Colonic mucosa (tissue), 4 donors: ENCODE results near the gene TEX11. TPM values are rescaled to one million over a fixed set of nuclear protein-coding genes. Genes with fewer than 3 reads are reported as not detected.

ENCODE experiments used
- DNase-seq: peaks from one replicate; pipeline ENCODE4 v3.0.0-alpha.2; 2020
- H3K27ac ChIP-seq: fragments of 200-600 bp; one replicate; pipeline ENCODE4 v1.8.0; 2021
- H3K27me3 ChIP-seq: fragments of 200-600 bp; one replicate; pipeline ENCODE4 v1.8.0; 2021
- H3K36me3 ChIP-seq: fragments of 200-600 bp; one replicate; pipeline ENCODE4 v1.8.0; 2021
- H3K4me1 ChIP-seq: fragments of 200-600 bp; one replicate; pipeline ENCODE4 v1.8.0; 2021; ENCODE audit warnings: mild to moderate bottlenecking
- H3K4me3 ChIP-seq: fragments of 200-600 bp; one replicate; pipeline ENCODE4 v1.8.0; 2021
- H3K9ac ChIP-seq, 2 donors: one replicate each; pipeline ENCODE4 v1.7.0; 2013; ENCODE audit warnings: control low read depth in 2 of 2, low read depth in 2 of 2, low read length in 2 of 2
- H3K9me3 ChIP-seq: fragments of 200-600 bp; one replicate; pipeline ENCODE4 v1.8.0; 2021
- intact Hi-C: fragments of 100-400 bp; cut with DNase I; formaldehyde crosslinking; loops from one replicate; pipeline ENCODE4 v1.14.1; 2022
- total RNA-seq, 2 donors: library from RNA; stranded (reverse); fragmentation: NEBNext Ultra II Directional in 1 of 2; extraction: Animal tissue kit (Norgen Biotek cat#: 25700) in 1 of 2; gene quantifications; one replicate each; pipeline ENCODE4 v1.2.1, GENCODE V29; 2021
- TF ChIP-seq, protein P1 (sequence below): fragments of 200-600 bp; IDR thresholded peaks from one replicate; pipeline ENCODE4 v1.8.0; 2022; ENCODE audit warnings: antibody characterized with exemption, mild to moderate bottlenecking
- donor health status: healthy.
- donor health status: DM: no; HTN: no; CAD: no.
- donor health status: DM: no; HTN: no; CAD: no.

The TEX11 gene
- total RNA-seq, 2 donors from 2014 or later: 0.94 to 1.0 TPM

DNA sequence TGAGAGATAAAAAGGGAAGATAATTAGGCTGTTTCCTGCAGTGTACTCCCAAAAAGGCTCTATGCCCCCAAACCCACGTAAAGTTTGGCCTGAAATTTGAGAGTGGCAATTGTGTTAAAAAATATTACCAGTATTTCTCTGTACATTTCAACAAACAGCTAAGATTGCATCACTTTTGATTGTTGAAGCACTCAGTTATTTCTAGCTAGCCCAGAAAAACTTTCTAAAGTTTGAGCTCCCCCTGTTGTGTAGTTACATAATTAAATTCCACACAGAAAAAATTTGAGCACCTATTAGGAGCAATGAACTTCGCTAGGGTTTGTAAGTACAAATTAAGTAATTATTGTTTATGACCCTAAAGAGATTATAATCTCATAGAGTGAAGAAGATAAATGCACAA is 354.4 kb downstream of the TEX11 start:
- TF ChIP-seq, protein P1, sequence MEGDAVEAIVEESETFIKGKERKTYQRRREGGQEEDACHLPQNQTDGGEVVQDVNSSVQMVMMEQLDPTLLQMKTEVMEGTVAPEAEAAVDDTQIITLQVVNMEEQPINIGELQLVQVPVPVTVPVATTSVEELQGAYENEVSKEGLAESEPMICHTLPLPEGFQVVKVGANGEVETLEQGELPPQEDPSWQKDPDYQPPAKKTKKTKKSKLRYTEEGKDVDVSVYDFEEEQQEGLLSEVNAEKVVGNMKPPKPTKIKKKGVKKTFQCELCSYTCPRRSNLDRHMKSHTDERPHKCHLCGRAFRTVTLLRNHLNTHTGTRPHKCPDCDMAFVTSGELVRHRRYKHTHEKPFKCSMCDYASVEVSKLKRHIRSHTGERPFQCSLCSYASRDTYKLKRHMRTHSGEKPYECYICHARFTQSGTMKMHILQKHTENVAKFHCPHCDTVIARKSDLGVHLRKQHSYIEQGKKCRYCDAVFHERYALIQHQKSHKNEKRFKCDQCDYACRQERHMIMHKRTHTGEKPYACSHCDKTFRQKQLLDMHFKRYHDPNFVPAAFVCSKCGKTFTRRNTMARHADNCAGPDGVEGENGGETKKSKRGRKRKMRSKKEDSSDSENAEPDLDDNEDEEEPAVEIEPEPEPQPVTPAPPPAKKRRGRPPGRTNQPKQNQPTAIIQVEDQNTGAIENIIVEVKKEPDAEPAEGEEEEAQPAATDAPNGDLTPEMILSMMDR: no peak
- H3K4me1 ChIP-seq: no peaks in the 10 kb centered on the region
- no peak for DNase-seq
- no peak overlapping the region for H3K27ac ChIP-seq
- H3K9ac ChIP-seq: no peak overlapping the region
- H3K9me3 ChIP-seq: no peaks in the 10 kb centered on the region
- no peaks in the 10 kb centered on the region for H3K36me3 ChIP-seq
- H3K4me3 ChIP-seq: no peak overlapping the region
- intact Hi-C loops: loop anchor here (5.0 kb wide), 1 partner anchor 102 kb away; no protein-coding TSS in a partner anchor
- no peaks in the 10 kb centered on the region for H3K27me3 ChIP-seq

GRCh38 chrX:70553516-70553915 is 355.0 kb downstream of the TEX11 start:
- H3K4me1 ChIP-seq: no peaks in the 10 kb centered on the region
- TF ChIP-seq, protein P1: no peak
- intact Hi-C loops: loop anchor here (5.0 kb wide), 1 partner anchor 101 kb away; no protein-coding TSS in a partner anchor
- H3K9me3 ChIP-seq: no peaks in the 10 kb centered on the region
- no peak overlapping the region for H3K9ac ChIP-seq
- no peak for DNase-seq
- H3K36me3 ChIP-seq: no peaks in the 10 kb centered on the region
- no peaks in the 10 kb centered on the region for H3K27me3 ChIP-seq
- no peak overlapping the region for H3K4me3 ChIP-seq
- no peak overlapping the region for H3K27ac ChIP-seq

GRCh38 chrX:70552130-70552704 is 356.3 kb downstream of the TEX11 start:
- Histone ChIP-seq H3K4me1 (no peaks in the 10 kb centered on the region), H3K9ac (no peak overlapping the region), H3K4me3 (no peak overlapping the region), H3K27ac (no peak overlapping the region), H3K9me3 (no peaks in the 10 kb centered on the region), H3K27me3 (no peaks in the 10 kb centered on the region), H3K36me3 (no peaks in the 10 kb centered on the region)
- intact Hi-C loops: loop anchor here (5.0 kb wide), 1 partner anchor 100 kb away; no protein-coding TSS in a partner anchor
- TF ChIP-seq, protein P1: no peak
- DNase-seq: no peak

DNA sequence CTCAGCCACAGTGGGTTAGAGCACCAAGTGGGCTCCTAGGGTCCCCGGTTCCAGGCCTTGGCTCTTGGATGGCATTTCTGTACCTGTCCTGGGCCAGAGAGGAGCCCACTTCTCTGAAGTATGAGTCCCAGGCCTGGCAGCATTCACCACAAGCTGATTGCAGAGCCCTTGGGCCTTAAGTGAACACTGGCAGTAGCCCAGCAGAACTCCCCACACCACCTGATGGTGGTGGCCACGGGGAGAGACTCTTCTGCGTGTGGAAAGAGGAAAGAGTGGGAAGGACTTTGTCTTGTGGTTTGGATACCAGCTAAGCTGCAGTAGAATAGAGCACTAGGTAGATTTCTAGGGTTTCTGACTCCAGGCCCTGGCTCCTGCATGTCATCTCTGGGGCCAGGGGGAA is 359.1 kb downstream of the TEX11 start:
- TF ChIP-seq, protein P1: no peak
- intact Hi-C loops: no loop called here
- Histone ChIP-seq H3K9me3 (no peaks in the 10 kb centered on the region), H3K27ac (no peak overlapping the region), H3K27me3 (no peaks in the 10 kb centered on the region), H3K36me3 (no peaks in the 10 kb centered on the region), H3K9ac (no peak overlapping the region), H3K4me3 (no peak overlapping the region), H3K4me1 (no peaks in the 10 kb centered on the region)
- no peak for DNase-seq

- H3K36me3 ChIP-seq: no peaks in the 10 kb centered on the region
- no peaks in the 10 kb centered on the region for H3K27me3 ChIP-seq
- TF ChIP-seq, protein P1: no peak
- peak; percentile 21 for DNase-seq
- H3K9ac ChIP-seq: no peak overlapping the region
- no peak overlapping the region for H3K4me3 ChIP-seq
- H3K9me3 ChIP-seq: no peaks in the 10 kb centered on the region
- H3K27ac ChIP-seq: no peak overlapping the region
- H3K4me1 ChIP-seq: no peaks in the 10 kb centered on the region
- intact Hi-C loops: no loop called here
These were observed 373.3 kb downstream of the TEX11 start for GRCh38 chrX:70535198-70535597.
